GM21390 (cell line): Measurements from ENCODE around the gene CITED2.
"Not testable (repeated sequence)": the region's sequence is repeated elsewhere in the genome, so short reads cannot be mapped to it uniquely, and the experiment has no call there.

Source experiments
- ATAC-seq: cut with Tn5 transposase; IDR thresholded peaks from one replicate; pipeline ENCODE4 v1.9.1; 2021; ENCODE audit not compliant: unreplicated experiment

The CITED2 gene

GRCh38 chr6:139367810-139368351 is 6.6 kb downstream of the CITED2 start:
- ATAC-seq = no peak

- ATAC-seq = no peak
These were observed 9.5 kb downstream of the CITED2 start for GRCh38 chr6:139364982-139365379.

GRCh38 chr6:139364302-139364981 is 10.0 kb downstream of the CITED2 start:
- ATAC-seq = no peak

GRCh38 chr6:139363797-139364196 is 10.7 kb downstream of the CITED2 start:
- not testable (repeated sequence) for ATAC-seq

- not testable (repeated sequence) for ATAC-seq
These were observed 11.3 kb downstream of the CITED2 start for GRCh38 chr6:139363123-139363522.

- no peak for ATAC-seq
These were observed 13.2 kb downstream of the CITED2 start for GRCh38 chr6:139361211-139361610.

GRCh38 chr6:139356924-139357323 is 17.5 kb downstream of the CITED2 start:
- no peak for ATAC-seq

GRCh38 chr6:139355777-139356445 is 18.5 kb downstream of the CITED2 start:
- no peak for ATAC-seq

- peak; percentile 83 for ATAC-seq
These were observed 19.3 kb downstream of the CITED2 start for GRCh38 chr6:139355172-139355571.

GRCh38 chr6:139354189-139354588 is 20.3 kb downstream of the CITED2 start:
- ATAC-seq = no peak

- ATAC-seq = no peak
These were observed 24.9 kb downstream of the CITED2 start for GRCh38 chr6:139349464-139350020.

GRCh38 chr6:139346392-139346791 is 28.1 kb downstream of the CITED2 start:
- ATAC-seq = no peak

GRCh38 chr6:139344186-139344963 is 30.1 kb downstream of the CITED2 start:
- no peak for ATAC-seq

- no peak for ATAC-seq
These were observed 31.2 kb downstream of the CITED2 start for GRCh38 chr6:139343052-139343750.

GRCh38 chr6:139341060-139341459 is 33.4 kb downstream of the CITED2 start:
- no peak for ATAC-seq

GRCh38 chr6:139338795-139339194 is 35.7 kb downstream of the CITED2 start:
- ATAC-seq = no peak

- ATAC-seq = no peak
These were observed 36.6 kb downstream of the CITED2 start for GRCh38 chr6:139337830-139338229.

GRCh38 chr6:139337001-139337400 is 37.4 kb downstream of the CITED2 start:
- no peak for ATAC-seq

- no peak for ATAC-seq
These were observed 38.0 kb downstream of the CITED2 start for GRCh38 chr6:139336488-139336887.

GRCh38 chr6:139335447-139336210 is 38.8 kb downstream of the CITED2 start:
- ATAC-seq = no peak
